ENCODE results near the gene CRYBA4. TPM values are rescaled to one million over a fixed set of nuclear protein-coding genes. Genes with fewer than 3 reads are reported as not detected.

Gene CRYBA4
- polyA plus RNA-seq, 1 donor (not counting 4 experiments of a cell fraction or from before 2014, with no cell fraction given) = not detected

DNA sequence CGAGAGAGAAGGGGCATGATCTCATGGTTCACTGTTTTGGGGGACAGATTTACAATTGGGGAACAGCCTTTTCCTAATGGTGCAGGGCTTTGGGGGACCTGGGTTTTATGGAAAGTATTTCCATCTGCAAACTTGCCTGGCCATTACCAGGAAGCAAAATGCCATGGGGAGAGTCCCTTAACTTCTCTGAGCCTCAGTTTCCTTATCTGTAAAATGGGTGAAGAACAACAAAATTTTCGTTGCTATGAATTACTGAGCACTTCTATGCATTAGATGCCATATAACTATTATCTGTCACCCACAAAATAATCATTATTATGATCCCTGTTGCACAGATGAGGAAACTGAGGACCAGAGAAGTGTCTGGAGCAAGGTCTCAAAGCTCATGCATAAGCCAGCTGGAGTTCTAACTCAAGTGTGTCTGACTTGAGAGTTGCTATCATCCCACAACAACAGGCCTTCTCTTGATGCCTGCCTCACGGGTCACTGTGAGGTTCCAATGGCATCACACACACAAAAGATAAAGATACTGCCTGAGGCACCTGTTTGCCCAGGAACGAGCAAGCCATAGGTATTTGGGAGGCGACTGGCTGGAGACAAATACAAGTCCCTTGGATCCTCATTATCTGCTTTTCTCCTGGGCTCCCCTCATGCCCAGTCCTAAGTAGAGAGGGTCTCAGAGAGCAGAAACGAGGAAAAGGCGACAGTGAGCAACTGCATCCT, 47.6 kb upstream of the CRYBA4 start:
- Histone ChIP-seq H3K27ac (ENCODE audit: control insufficient read depth, insufficient read depth, low read length) (no peak overlapping the region), H4K20me1 (ENCODE audit: control insufficient read depth, extremely low read depth, insufficient read depth, low read length) (no peaks in the 10 kb centered on the region), H2AFZ (ENCODE audit: control insufficient read depth, low read length) (no peak overlapping the region), H3K4me3 (ENCODE audit: control insufficient read depth in 2 of 3, extremely low read depth in 1 of 3, insufficient read depth in 2 of 3, low read depth in 1 of 3, low read length in 3 of 3) (no peak overlapping the region), H3K4me2 (ENCODE audit: control insufficient read depth, extremely low read depth, insufficient read depth, low read depth, low read length) (no peak overlapping the region), H3K36me3 (ENCODE audit: control insufficient read depth in 2 of 2, extremely low read depth in 1 of 2, insufficient read depth in 2 of 2, low read length in 2 of 2) (peaks cover 5 to 8% of the 10 kb centered on the region in 2 experiments), H3K9ac (ENCODE audit: control insufficient read depth, extremely low read depth, insufficient read depth, low read length) (no peak overlapping the region), H3K9me3 (ENCODE audit: control insufficient read depth, low read depth, low read length) (no peaks in the 10 kb centered on the region), H3K27me3 (ENCODE audit: control insufficient read depth, extremely low read depth, insufficient read depth, low read length) (no peaks in the 10 kb centered on the region), H3K4me1 (ENCODE audit: control insufficient read depth, extremely low read depth, insufficient read depth, low read length) (peaks cover under 1% of the 10 kb centered on the region), H3K79me2 (ENCODE audit: control insufficient read depth, insufficient read depth, low read length) (peaks cover 16% of the 10 kb centered on the region), H3K9me1 (ENCODE audit: control insufficient read depth, extremely low read depth, insufficient read depth, low read length) (no peaks in the 10 kb centered on the region)
- no peak for TF ChIP-seq EZH2 (IDR thresholded peaks at IDR 0.05; ENCODE audit: low read length)
- TF ChIP-seq, protein P1, sequence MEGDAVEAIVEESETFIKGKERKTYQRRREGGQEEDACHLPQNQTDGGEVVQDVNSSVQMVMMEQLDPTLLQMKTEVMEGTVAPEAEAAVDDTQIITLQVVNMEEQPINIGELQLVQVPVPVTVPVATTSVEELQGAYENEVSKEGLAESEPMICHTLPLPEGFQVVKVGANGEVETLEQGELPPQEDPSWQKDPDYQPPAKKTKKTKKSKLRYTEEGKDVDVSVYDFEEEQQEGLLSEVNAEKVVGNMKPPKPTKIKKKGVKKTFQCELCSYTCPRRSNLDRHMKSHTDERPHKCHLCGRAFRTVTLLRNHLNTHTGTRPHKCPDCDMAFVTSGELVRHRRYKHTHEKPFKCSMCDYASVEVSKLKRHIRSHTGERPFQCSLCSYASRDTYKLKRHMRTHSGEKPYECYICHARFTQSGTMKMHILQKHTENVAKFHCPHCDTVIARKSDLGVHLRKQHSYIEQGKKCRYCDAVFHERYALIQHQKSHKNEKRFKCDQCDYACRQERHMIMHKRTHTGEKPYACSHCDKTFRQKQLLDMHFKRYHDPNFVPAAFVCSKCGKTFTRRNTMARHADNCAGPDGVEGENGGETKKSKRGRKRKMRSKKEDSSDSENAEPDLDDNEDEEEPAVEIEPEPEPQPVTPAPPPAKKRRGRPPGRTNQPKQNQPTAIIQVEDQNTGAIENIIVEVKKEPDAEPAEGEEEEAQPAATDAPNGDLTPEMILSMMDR (optimal IDR thresholded peaks at IDR 0.05 in 1 of 3, IDR thresholded peaks at IDR 0.05 in 1 of 3, conservative IDR thresholded peaks at IDR 0.05 in 1 of 3; ENCODE audit: extremely low read depth in 1 of 3, insufficient read depth in 2 of 3, low read length in 3 of 3) = no peak
- dilution Hi-C loops (cut with MboI; ENCODE audit: extremely low pct_ligation_motif_present, low sequenced_read_pairs) = no loop called here
- no peak for DNase-seq (ENCODE audit: low read depth, low spot score)
- no peak for FAIRE-seq

DNA sequence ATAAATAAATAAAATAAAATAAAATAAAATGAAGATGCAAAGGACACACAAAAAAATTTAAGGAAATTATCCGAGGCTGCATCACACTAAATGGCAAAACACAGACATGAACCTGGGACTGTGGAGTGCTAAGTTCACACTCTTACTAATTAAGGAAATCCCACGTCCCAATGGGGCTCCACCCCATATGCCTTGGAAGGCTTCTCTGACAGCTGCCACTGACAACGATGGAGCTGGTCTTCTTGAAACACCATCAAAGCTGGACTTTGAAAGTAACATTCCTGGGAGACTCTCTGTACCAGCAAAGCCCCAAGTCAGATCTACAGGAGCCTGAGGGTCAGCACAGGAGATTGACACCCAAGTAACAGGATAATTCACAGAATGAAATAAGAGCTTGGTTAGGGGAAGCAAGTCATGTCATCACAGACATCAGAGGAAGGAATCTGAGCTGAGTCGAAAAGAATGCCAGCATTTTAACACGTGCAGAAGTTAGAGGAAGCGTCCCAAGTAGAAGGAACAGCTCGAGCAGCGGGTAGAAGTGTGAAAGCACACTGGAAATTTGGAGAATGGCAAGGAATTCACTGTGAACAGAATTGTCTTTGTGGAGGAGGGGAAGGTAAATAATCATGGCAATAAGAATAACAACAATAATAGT, 45.6 kb upstream of the CRYBA4 start:
- no peak for DNase-seq (ENCODE audit: low read depth, low spot score)
- Histone ChIP-seq H3K4me1 (ENCODE audit: control insufficient read depth, extremely low read depth, insufficient read depth, low read length) (no peaks in the 10 kb centered on the region), H4K20me1 (ENCODE audit: control insufficient read depth, extremely low read depth, insufficient read depth, low read length) (no peaks in the 10 kb centered on the region), H3K9ac (ENCODE audit: control insufficient read depth, extremely low read depth, insufficient read depth, low read length) (no peak overlapping the region), H3K27ac (ENCODE audit: control insufficient read depth, insufficient read depth, low read length) (no peak overlapping the region), H3K4me3 (ENCODE audit: control insufficient read depth in 2 of 3, extremely low read depth in 1 of 3, insufficient read depth in 2 of 3, low read depth in 1 of 3, low read length in 3 of 3) (no peak overlapping the region), H3K36me3 (ENCODE audit: control insufficient read depth in 2 of 2, extremely low read depth in 1 of 2, insufficient read depth in 2 of 2, low read length in 2 of 2) (peaks cover 4 to 5% of the 10 kb centered on the region in 2 experiments), H2AFZ (ENCODE audit: control insufficient read depth, low read length) (no peak overlapping the region), H3K9me3 (ENCODE audit: control insufficient read depth, low read depth, low read length) (no peaks in the 10 kb centered on the region), H3K4me2 (ENCODE audit: control insufficient read depth, extremely low read depth, insufficient read depth, low read depth, low read length) (no peak overlapping the region), H3K27me3 (ENCODE audit: control insufficient read depth, extremely low read depth, insufficient read depth, low read length) (no peaks in the 10 kb centered on the region), H3K9me1 (ENCODE audit: control insufficient read depth, extremely low read depth, insufficient read depth, low read length) (no peaks in the 10 kb centered on the region), H3K79me2 (ENCODE audit: control insufficient read depth, insufficient read depth, low read length) (peaks cover 16% of the 10 kb centered on the region)
- dilution Hi-C loops (cut with MboI; ENCODE audit: extremely low pct_ligation_motif_present, low sequenced_read_pairs) = no loop called here
- TF ChIP-seq EZH2 (IDR thresholded peaks at IDR 0.05; ENCODE audit: low read length) = no peak
- TF ChIP-seq, protein P1 (optimal IDR thresholded peaks at IDR 0.05 in 1 of 3, IDR thresholded peaks at IDR 0.05 in 1 of 3, conservative IDR thresholded peaks at IDR 0.05 in 1 of 3; ENCODE audit: extremely low read depth in 1 of 3, insufficient read depth in 2 of 3, low read length in 3 of 3) = no peak
- FAIRE-seq = no peak
